H1 (cell line): ENCODE measurements around the gene SPCS3.

Source experiments
- CEBPB ChIP-seq: IDR thresholded peaks from 2 replicates; pipeline ENCODE4 v1.6.1; 2012; ENCODE audit warnings: low read depth, low read length
- EZH2 ChIP-seq: fragments of 200-600 bp; sonication (generic); IDR thresholded peaks from 2 replicates; pipeline ENCODE4 v1.7.1; 2012; ENCODE audit warnings: low read depth, mild to moderate bottlenecking, moderate library complexity, low read length, inconsistent platforms; ENCODE audit not compliant: severe bottlenecking
- GTF2F1 ChIP-seq: IDR thresholded peaks from 2 replicates; pipeline ENCODE4 v1.6.1; 2012; ENCODE audit warnings: low read depth, low read length, improper control_type of control experiment, borderline replicate concordance
- JUND ChIP-seq: IDR thresholded peaks from 2 replicates; pipeline ENCODE4 v1.6.1; 2011; ENCODE audit warnings: mild to moderate bottlenecking, improper control_type of control experiment, low read length
- POLR2A ChIP-seq, 2 experiments: IDR thresholded peaks; 1 replicate in 1 of 2; 2 replicates in 1 of 2; pipeline ENCODE4 v1.6.1; 2011; ENCODE audit warnings: low read depth in 2 of 2, low read length in 2 of 2, mild to moderate bottlenecking in 2 of 2; ENCODE audit errors: control extremely low read depth in 1 of 2
- POLR2AphosphoS5 ChIP-seq: IDR thresholded peaks from 2 replicates; pipeline ENCODE4 v1.6.1; 2011; ENCODE audit warnings: low read depth, low read length
- SUZ12 ChIP-seq: fragments of 200-600 bp; sonication (generic); IDR thresholded peaks from 2 replicates; pipeline ENCODE4 v1.6.1; 2012; ENCODE audit warnings: mild to moderate bottlenecking, inconsistent platforms, low read length, moderate library complexity, mixed read lengths
- ZNF274 ChIP-seq: IDR thresholded peaks from 2 replicates; pipeline ENCODE4 v1.7.0; 2012; ENCODE audit warnings: low read length, borderline replicate concordance; ENCODE audit errors: extremely low read depth
- TF ChIP-seq, protein P1 (sequence below), 3 experiments: IDR thresholded peaks; 1 replicate in 2 of 3; 2 replicates in 1 of 3; pipeline versions ENCODE4 v1.5.1 to v1.6.1; 2011; ENCODE audit warnings: low read length in 3 of 3, mild to moderate bottlenecking in 3 of 3, inconsistent platforms in 2 of 3, low read depth in 1 of 3, moderate library complexity in 1 of 3; ENCODE audit not compliant: insufficient read depth in 1 of 3; ENCODE audit errors: control extremely low read depth in 1 of 3
- TF ChIP-seq, protein P2 (sequence below): IDR thresholded peaks from 2 replicates; pipeline ENCODE4 v1.6.1; 2011; ENCODE audit warnings: low read length, improper control_type of control experiment
- TF ChIP-seq, protein P3 (sequence below): IDR thresholded peaks from 2 replicates; pipeline ENCODE4 v1.6.1; 2012; ENCODE audit warnings: inconsistent platforms
- TF ChIP-seq, protein P4 (sequence below): IDR thresholded peaks from 2 replicates; pipeline ENCODE4 v1.6.1; 2012; ENCODE audit warnings: low read length, inconsistent platforms

DNA sequence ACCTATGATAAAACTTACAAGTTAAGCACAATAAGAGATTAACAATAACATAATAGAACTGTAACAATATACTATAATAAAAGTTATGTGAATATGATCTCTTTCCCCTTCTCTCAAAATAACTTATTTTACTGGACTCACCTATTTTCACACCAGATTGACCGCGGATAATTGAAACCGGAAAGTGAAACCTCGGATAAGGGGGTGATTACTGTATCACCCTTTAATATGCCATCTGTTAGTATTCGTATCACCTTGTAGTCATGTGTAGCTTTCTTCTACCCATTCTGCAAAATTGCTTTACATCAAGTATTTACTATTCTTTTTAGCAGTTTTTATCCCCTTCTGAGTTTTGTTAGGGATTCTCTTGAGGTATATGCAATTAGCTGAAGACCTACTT is 1.8 kb downstream of the SPCS3 start:
- no peak for TF ChIP-seq SUZ12
- no peak for TF ChIP-seq POLR2A (IDR thresholded peaks at IDR 0.05; ENCODE audit: control extremely low read depth in 1 of 2, low read depth in 2 of 2, low read length in 2 of 2)
- TF ChIP-seq, protein P1, sequence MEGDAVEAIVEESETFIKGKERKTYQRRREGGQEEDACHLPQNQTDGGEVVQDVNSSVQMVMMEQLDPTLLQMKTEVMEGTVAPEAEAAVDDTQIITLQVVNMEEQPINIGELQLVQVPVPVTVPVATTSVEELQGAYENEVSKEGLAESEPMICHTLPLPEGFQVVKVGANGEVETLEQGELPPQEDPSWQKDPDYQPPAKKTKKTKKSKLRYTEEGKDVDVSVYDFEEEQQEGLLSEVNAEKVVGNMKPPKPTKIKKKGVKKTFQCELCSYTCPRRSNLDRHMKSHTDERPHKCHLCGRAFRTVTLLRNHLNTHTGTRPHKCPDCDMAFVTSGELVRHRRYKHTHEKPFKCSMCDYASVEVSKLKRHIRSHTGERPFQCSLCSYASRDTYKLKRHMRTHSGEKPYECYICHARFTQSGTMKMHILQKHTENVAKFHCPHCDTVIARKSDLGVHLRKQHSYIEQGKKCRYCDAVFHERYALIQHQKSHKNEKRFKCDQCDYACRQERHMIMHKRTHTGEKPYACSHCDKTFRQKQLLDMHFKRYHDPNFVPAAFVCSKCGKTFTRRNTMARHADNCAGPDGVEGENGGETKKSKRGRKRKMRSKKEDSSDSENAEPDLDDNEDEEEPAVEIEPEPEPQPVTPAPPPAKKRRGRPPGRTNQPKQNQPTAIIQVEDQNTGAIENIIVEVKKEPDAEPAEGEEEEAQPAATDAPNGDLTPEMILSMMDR (IDR thresholded peaks at IDR 0.05; ENCODE audit: control extremely low read depth in 1 of 3, insufficient read depth in 1 of 3, low read depth in 1 of 3, low read length in 3 of 3) = no peak
- no peak for TF ChIP-seq CEBPB
- TF ChIP-seq EZH2 = no peak
- TF ChIP-seq POLR2AphosphoS5 = no peak
- TF ChIP-seq, protein P2, sequence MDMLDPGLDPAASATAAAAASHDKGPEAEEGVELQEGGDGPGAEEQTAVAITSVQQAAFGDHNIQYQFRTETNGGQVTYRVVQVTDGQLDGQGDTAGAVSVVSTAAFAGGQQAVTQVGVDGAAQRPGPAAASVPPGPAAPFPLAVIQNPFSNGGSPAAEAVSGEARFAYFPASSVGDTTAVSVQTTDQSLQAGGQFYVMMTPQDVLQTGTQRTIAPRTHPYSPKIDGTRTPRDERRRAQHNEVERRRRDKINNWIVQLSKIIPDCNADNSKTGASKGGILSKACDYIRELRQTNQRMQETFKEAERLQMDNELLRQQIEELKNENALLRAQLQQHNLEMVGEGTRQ = no peak
- no peak for TF ChIP-seq JUND
- TF ChIP-seq, protein P3, sequence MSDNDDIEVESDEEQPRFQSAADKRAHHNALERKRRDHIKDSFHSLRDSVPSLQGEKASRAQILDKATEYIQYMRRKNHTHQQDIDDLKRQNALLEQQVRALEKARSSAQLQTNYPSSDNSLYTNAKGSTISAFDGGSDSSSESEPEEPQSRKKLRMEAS = no peak
- TF ChIP-seq ZNF274 = no peak
- no peak for TF ChIP-seq GTF2F1
- TF ChIP-seq, protein P4, sequence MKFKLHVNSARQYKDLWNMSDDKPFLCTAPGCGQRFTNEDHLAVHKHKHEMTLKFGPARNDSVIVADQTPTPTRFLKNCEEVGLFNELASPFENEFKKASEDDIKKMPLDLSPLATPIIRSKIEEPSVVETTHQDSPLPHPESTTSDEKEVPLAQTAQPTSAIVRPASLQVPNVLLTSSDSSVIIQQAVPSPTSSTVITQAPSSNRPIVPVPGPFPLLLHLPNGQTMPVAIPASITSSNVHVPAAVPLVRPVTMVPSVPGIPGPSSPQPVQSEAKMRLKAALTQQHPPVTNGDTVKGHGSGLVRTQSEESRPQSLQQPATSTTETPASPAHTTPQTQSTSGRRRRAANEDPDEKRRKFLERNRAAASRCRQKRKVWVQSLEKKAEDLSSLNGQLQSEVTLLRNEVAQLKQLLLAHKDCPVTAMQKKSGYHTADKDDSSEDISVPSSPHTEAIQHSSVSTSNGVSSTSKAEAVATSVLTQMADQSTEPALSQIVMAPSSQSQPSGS = no peak
